WTC11 (cell line): ENCODE measurements around the gene ZFHX3. TPM values are rescaled to one million over a fixed set of nuclear protein-coding genes. Genes with fewer than 3 reads are reported as not detected.

Experiments used
- ATAC-seq: fragments of 200-7000 bp; cut with Tn5 transposase; 2 replicates; pipeline ENCODE4 v1.10.0; 2021; ENCODE audit warnings: mild to moderate bottlenecking, moderate library complexity
- CTCF ChIA-PET: fragments of 300-600 bp; sonication (Branson Sonifier 250); formaldehyde crosslinking; loops from one replicate; lab custom pipeline; 2021; ENCODE audit warnings: antibody characterized with exemption; lab: Charles Lee
- POLR2A ChIA-PET: fragments of 350-600 bp; sonication (Branson Sonifier 250); formaldehyde crosslinking; loops from one replicate; lab custom pipeline; 2021; ENCODE audit warnings: antibody characterized with exemption; lab: Charles Lee
- DNase-seq: peaks from one replicate; pipeline ENCODE4 v3.0.0; 2021; ENCODE audit warnings: low spot score
- H3K27ac Mint-ChIP-seq: 2 replicates; pipeline ENCODE4 v1.8.0; 2021; ENCODE audit warnings: mixed read lengths
- H3K27me3 Mint-ChIP-seq: 2 replicates; pipeline ENCODE4 v1.8.0; 2021; ENCODE audit warnings: low read depth, mild to moderate bottlenecking, moderate library complexity, mixed read lengths
- H3K36me3 Mint-ChIP-seq: 2 replicates; pipeline ENCODE4 v1.8.0; 2021; ENCODE audit warnings: mixed read lengths
- H3K4me1 Mint-ChIP-seq: 2 replicates; pipeline ENCODE4 v1.8.0; 2022; ENCODE audit warnings: mixed read lengths
- H3K4me3 Mint-ChIP-seq: 2 replicates; pipeline ENCODE4 v1.8.0; 2021; ENCODE audit warnings: mild to moderate bottlenecking, moderate library complexity, mixed read lengths
- H3K9me3 Mint-ChIP-seq: 2 replicates; pipeline ENCODE4 v1.8.0; 2021; ENCODE audit warnings: mixed read lengths
- CREM ChIP-seq: sonication (generic); formaldehyde crosslinking; IDR thresholded peaks from 2 replicates; pipeline ENCODE4 v1.8.1; 2022; ENCODE audit warnings: mild to moderate bottlenecking, missing genetic modification reagents, moderate library complexity
- FOXK1 ChIP-seq: sonication (generic); formaldehyde crosslinking; IDR thresholded peaks from 2 replicates; pipeline ENCODE4 v1.8.0; 2022; ENCODE audit warnings: mild to moderate bottlenecking, moderate library complexity, missing genetic modification reagents
- GABPB1 ChIP-seq: sonication (generic); formaldehyde crosslinking; IDR thresholded peaks from 2 replicates; pipeline ENCODE4 v1.8.1; 2023; ENCODE audit warnings: mild to moderate bottlenecking, missing genetic modification reagents
- KAT7 ChIP-seq: sonication (generic); formaldehyde crosslinking; IDR thresholded peaks from 2 replicates; pipeline ENCODE4 v1.8.1; 2023; ENCODE audit warnings: missing genetic modification reagents, mild to moderate bottlenecking, borderline replicate concordance
- PRRX2 ChIP-seq: fragments of 250-450 bp; sonication (Bioruptor Pico); IDR thresholded peaks from 2 replicates; pipeline ENCODE4 v1.8.0; 2021; ENCODE audit warnings: mild to moderate bottlenecking
- SP1 ChIP-seq: sonication (generic); formaldehyde crosslinking; conservative IDR thresholded peaks from 2 replicates; pipeline ENCODE4 v1.8.1; 2022; ENCODE audit warnings: missing genetic modification reagents
- ZNF138 ChIP-seq: sonication (generic); formaldehyde crosslinking; conservative IDR thresholded peaks from 2 replicates; pipeline ENCODE4 v1.8.1; 2022; ENCODE audit warnings: mild to moderate bottlenecking, moderate library complexity, missing genetic modification reagents
- ZNF263 ChIP-seq: sonication (generic); formaldehyde crosslinking; IDR thresholded peaks from 2 replicates; pipeline ENCODE4 v1.8.1; 2022; ENCODE audit warnings: low read depth, mild to moderate bottlenecking, moderate library complexity, missing genetic modification reagents
- ZNF396 ChIP-seq: fragments of 250-450 bp; sonication (Bioruptor Pico); IDR thresholded peaks from 2 replicates; pipeline ENCODE4 v1.8.0; 2021; ENCODE audit warnings: mild to moderate bottlenecking, moderate library complexity, borderline replicate concordance
- total RNA-seq: library from RNA; stranded (reverse); gene quantifications from 3 replicates; pipeline ENCODE4 v1.2.3, GENCODE V29; 2021
- TF ChIP-seq, protein P1 (sequence below): sonication (generic); formaldehyde crosslinking; IDR thresholded peaks from 2 replicates; pipeline ENCODE4 v1.8.0; 2023; ENCODE audit warnings: mild to moderate bottlenecking, missing genetic modification reagents
- TF ChIP-seq, protein P2 (sequence below): sonication (generic); formaldehyde crosslinking; IDR thresholded peaks from 2 replicates; pipeline ENCODE4 v1.8.1; 2022; ENCODE audit warnings: missing genetic modification reagents, borderline replicate concordance
- TF ChIP-seq, protein P3 (sequence below): sonication (generic); formaldehyde crosslinking; IDR thresholded peaks from 2 replicates; pipeline ENCODE4 v1.8.1; 2023; ENCODE audit warnings: mild to moderate bottlenecking, moderate library complexity, missing genetic modification reagents
- TF ChIP-seq, protein P4 (sequence below): sonication (generic); formaldehyde crosslinking; IDR thresholded peaks from 2 replicates; pipeline ENCODE4 v1.8.1; 2023; ENCODE audit warnings: mild to moderate bottlenecking, missing genetic modification reagents, borderline replicate concordance

ZFHX3 gene
- total RNA-seq, 1 experiment from 2014 or later = 5.7 TPM

DNA sequence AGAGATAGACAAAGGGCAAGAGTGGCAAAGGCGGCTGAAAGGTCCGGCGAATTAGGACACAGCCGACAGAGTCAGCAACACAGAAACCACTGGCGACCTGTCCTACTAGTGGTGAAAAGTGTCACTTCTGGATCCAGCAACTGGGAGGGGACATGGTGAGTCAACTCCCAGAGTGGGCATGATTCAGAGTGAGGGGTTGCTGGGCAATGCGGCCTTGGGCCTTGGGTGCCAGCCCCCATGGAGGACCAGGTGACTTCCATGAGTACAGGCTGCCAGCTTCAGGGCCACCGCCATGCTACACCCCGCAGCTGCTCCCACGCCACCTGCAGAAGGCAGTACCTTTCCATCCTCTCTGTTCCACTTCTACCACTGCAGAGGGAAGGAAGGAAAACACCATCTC lies 110.6 kb downstream of the ZFHX3 start:
- ATAC-seq (no peak), DNase-seq (no peak)
- CTCF ChIA-PET = interaction anchor here (1.4 to 1.9 kb wide), 2 partner anchors 24 to 105 kb away, joined by 7 to 8 read pairs; no protein-coding TSS in a partner anchor
- Mint-ChIP-seq H3K27ac (no peak overlapping the region), H3K27me3 (peaks cover 2% of the 10 kb centered on the region; the same call in 1 of the 2 replicates), H3K9me3 (no peaks in the 10 kb centered on the region), H3K4me1 (peaks cover 64% of the 10 kb centered on the region), H3K36me3 (no peaks in the 10 kb centered on the region), H3K4me3 (no peak overlapping the region)
- POLR2A ChIA-PET = no interaction called here
- TF ChIP-seq FOXK1 (CRISPR knock-in tag) (no peak), GABPB1 (CRISPR knock-in tag) (no peak), ZNF138 (CRISPR knock-in tag) (no peak), ZNF396 (CRISPR knock-in tag) (no peak), PRRX2 (CRISPR knock-in tag) (no peak), ZNF263 (CRISPR knock-in tag) (no peak), CREM (no peak)
- TF ChIP-seq, protein P1, sequence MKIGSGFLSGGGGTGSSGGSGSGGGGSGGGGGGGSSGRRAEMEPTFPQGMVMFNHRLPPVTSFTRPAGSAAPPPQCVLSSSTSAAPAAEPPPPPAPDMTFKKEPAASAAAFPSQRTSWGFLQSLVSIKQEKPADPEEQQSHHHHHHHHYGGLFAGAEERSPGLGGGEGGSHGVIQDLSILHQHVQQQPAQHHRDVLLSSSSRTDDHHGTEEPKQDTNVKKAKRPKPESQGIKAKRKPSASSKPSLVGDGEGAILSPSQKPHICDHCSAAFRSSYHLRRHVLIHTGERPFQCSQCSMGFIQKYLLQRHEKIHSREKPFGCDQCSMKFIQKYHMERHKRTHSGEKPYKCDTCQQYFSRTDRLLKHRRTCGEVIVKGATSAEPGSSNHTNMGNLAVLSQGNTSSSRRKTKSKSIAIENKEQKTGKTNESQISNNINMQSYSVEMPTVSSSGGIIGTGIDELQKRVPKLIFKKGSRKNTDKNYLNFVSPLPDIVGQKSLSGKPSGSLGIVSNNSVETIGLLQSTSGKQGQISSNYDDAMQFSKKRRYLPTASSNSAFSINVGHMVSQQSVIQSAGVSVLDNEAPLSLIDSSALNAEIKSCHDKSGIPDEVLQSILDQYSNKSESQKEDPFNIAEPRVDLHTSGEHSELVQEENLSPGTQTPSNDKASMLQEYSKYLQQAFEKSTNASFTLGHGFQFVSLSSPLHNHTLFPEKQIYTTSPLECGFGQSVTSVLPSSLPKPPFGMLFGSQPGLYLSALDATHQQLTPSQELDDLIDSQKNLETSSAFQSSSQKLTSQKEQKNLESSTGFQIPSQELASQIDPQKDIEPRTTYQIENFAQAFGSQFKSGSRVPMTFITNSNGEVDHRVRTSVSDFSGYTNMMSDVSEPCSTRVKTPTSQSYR = no peak
- TF ChIP-seq, protein P2, sequence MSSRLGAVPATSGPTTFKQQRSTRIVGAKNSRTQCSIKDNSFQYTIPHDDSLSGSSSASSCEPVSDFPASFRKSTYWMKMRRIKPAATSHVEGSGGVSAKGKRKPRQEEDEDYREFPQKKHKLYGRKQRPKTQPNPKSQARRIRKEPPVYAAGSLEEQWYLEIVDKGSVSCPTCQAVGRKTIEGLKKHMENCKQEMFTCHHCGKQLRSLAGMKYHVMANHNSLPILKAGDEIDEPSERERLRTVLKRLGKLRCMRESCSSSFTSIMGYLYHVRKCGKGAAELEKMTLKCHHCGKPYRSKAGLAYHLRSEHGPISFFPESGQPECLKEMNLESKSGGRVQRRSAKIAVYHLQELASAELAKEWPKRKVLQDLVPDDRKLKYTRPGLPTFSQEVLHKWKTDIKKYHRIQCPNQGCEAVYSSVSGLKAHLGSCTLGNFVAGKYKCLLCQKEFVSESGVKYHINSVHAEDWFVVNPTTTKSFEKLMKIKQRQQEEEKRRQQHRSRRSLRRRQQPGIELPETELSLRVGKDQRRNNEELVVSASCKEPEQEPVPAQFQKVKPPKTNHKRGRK (CRISPR knock-in tag) = no peak
- TF ChIP-seq, protein P3, sequence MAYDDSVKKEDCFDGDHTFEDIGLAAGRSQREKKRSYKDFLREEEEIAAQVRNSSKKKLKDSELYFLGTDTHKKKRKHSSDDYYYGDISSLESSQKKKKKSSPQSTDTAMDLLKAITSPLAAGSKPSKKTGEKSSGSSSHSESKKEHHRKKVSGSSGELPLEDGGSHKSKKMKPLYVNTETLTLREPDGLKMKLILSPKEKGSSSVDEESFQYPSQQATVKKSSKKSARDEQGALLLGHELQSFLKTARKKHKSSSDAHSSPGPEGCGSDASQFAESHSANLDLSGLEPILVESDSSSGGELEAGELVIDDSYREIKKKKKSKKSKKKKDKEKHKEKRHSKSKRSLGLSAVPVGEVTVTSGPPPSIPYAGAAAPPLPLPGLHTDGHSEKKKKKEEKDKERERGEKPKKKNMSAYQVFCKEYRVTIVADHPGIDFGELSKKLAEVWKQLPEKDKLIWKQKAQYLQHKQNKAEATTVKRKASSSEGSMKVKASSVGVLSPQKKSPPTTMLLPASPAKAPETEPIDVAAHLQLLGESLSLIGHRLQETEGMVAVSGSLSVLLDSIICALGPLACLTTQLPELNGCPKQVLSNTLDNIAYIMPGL (CRISPR knock-in tag) = no peak

DNA sequence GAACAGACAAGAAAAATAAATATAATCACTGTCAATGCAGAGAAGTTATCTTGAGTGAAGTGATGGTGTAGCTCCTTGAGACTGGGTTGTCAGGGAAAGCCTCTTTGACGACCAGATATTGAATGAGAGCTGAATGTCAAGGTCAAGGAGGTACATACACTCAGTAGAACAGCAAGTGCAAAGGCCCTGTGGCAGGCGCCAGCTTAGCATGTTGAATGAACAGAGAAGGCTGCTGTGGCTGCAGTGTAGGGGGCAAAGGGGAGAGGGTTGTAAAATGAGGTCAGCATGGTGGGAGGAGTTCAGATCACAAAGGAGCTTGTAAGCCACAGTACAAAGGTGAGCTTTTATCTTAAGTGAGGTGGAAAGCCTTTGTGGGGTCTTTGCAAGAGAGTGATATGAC lies 111.5 kb downstream of the ZFHX3 start:
- ChIA-PET CTCF (interaction anchor here (0.6 to 1.9 kb wide), 5 partner anchors 25 to 477 kb away, joined by 3 to 8 read pairs (median 5); no protein-coding TSS in a partner anchor), POLR2A (no interaction called here)
- Mint-ChIP-seq H3K9me3 (no peaks in the 10 kb centered on the region), H3K27ac (no peak overlapping the region), H3K36me3 (no peaks in the 10 kb centered on the region), H3K4me1 (peaks cover 70% of the 10 kb centered on the region), H3K4me3 (no peak overlapping the region), H3K27me3 (no peaks in the 10 kb centered on the region)
- no peak for DNase-seq
- no peak for ATAC-seq
- no peak for TF ChIP-seq KAT7 (CRISPR knock-in tag)
- TF ChIP-seq, protein P4, sequence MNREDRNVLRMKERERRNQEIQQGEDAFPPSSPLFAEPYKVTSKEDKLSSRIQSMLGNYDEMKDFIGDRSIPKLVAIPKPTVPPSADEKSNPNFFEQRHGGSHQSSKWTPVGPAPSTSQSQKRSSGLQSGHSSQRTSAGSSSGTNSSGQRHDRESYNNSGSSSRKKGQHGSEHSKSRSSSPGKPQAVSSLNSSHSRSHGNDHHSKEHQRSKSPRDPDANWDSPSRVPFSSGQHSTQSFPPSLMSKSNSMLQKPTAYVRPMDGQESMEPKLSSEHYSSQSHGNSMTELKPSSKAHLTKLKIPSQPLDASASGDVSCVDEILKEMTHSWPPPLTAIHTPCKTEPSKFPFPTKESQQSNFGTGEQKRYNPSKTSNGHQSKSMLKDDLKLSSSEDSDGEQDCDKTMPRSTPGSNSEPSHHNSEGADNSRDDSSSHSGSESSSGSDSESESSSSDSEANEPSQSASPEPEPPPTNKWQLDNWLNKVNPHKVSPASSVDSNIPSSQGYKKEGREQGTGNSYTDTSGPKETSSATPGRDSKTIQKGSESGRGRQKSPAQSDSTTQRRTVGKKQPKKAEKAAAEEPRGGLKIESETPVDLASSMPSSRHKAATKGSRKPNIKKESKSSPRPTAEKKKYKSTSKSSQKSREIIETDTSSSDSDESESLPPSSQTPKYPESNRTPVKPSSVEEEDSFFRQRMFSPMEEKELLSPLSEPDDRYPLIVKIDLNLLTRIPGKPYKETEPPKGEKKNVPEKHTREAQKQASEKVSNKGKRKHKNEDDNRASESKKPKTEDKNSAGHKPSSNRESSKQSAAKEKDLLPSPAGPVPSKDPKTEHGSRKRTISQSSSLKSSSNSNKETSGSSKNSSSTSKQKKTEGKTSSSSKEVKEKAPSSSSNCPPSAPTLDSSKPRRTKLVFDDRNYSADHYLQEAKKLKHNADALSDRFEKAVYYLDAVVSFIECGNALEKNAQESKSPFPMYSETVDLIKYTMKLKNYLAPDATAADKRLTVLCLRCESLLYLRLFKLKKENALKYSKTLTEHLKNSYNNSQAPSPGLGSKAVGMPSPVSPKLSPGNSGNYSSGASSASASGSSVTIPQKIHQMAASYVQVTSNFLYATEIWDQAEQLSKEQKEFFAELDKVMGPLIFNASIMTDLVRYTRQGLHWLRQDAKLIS = no peak
- no peak for TF ChIP-seq SP1 (CRISPR knock-in tag)
